Measurements from ENCODE around the gene ATG7.

Gene ATG7

GRCh38 chr3:11536936-11537612 lies 264.9 kb downstream of the ATG7 start:
- Histone ChIP-seq H3K4me3 (ENCODE audit: low read length) (no peak overlapping the region), H3K36me3 (ENCODE audit: control insufficient read depth, insufficient read depth, low read length) (no peaks in the 10 kb centered on the region), H3K27ac (ENCODE audit: low read depth, low read length) (no peak overlapping the region), H3K4me1 (ENCODE audit: control insufficient read depth, insufficient read depth, low read length) (peaks cover 4% of the 10 kb centered on the region), H3K27me3 (ENCODE audit: control insufficient read depth, insufficient read depth, low read length) (no peaks in the 10 kb centered on the region), H3K9ac (ENCODE audit: low read length) (no peak overlapping the region)

GRCh38 chr3:11538581-11538980 lies 266.4 kb downstream of the ATG7 start:
- H3K9ac ChIP-seq (ENCODE audit: low read length), result no peak overlapping the region
- H3K4me3 ChIP-seq (ENCODE audit: low read length), result no peak overlapping the region
- no peaks in the 10 kb centered on the region for H3K27me3 ChIP-seq (ENCODE audit: control insufficient read depth, insufficient read depth, low read length)
- peaks cover 4% of the 10 kb centered on the region for H3K4me1 ChIP-seq (ENCODE audit: control insufficient read depth, insufficient read depth, low read length)
- no peaks in the 10 kb centered on the region for H3K36me3 ChIP-seq (ENCODE audit: control insufficient read depth, insufficient read depth, low read length)
- no peak overlapping the region for H3K27ac ChIP-seq (ENCODE audit: low read depth, low read length)

- Histone ChIP-seq H3K9ac (ENCODE audit: low read length) (no peak overlapping the region), H3K4me1 (ENCODE audit: control insufficient read depth, insufficient read depth, low read length) (peaks cover 4% of the 10 kb centered on the region), H3K27ac (ENCODE audit: low read depth, low read length) (no peak overlapping the region), H3K36me3 (ENCODE audit: control insufficient read depth, insufficient read depth, low read length) (no peaks in the 10 kb centered on the region), H3K4me3 (ENCODE audit: low read length) (no peak overlapping the region), H3K27me3 (ENCODE audit: control insufficient read depth, insufficient read depth, low read length) (no peaks in the 10 kb centered on the region)
Measured at GRCh38 chr3:11539218-11539617, 267.0 kb downstream of the ATG7 start.

GRCh38 chr3:11539677-11540076 lies 267.5 kb downstream of the ATG7 start:
- Histone ChIP-seq H3K4me1 (ENCODE audit: control insufficient read depth, insufficient read depth, low read length) (peaks cover 4% of the 10 kb centered on the region), H3K36me3 (ENCODE audit: control insufficient read depth, insufficient read depth, low read length) (no peaks in the 10 kb centered on the region), H3K9ac (ENCODE audit: low read length) (no peak overlapping the region), H3K27ac (ENCODE audit: low read depth, low read length) (no peak overlapping the region), H3K4me3 (ENCODE audit: low read length) (no peak overlapping the region), H3K27me3 (ENCODE audit: control insufficient read depth, insufficient read depth, low read length) (no peaks in the 10 kb centered on the region)

- Histone ChIP-seq H3K4me3 (ENCODE audit: low read length) (no peak overlapping the region), H3K36me3 (ENCODE audit: control insufficient read depth, insufficient read depth, low read length) (no peaks in the 10 kb centered on the region), H3K27me3 (ENCODE audit: control insufficient read depth, insufficient read depth, low read length) (no peaks in the 10 kb centered on the region), H3K4me1 (ENCODE audit: control insufficient read depth, insufficient read depth, low read length) (peaks cover 4% of the 10 kb centered on the region), H3K27ac (ENCODE audit: low read depth, low read length) (no peak overlapping the region), H3K9ac (ENCODE audit: low read length) (no peak overlapping the region)
Measured at GRCh38 chr3:11541321-11542303, 269.4 kb downstream of the ATG7 start.

GRCh38 chr3:11542551-11542950 lies 270.4 kb downstream of the ATG7 start:
- Histone ChIP-seq H3K27ac (ENCODE audit: low read depth, low read length) (no peak overlapping the region), H3K9ac (ENCODE audit: low read length) (no peak overlapping the region), H3K4me3 (ENCODE audit: low read length) (no peak overlapping the region), H3K36me3 (ENCODE audit: control insufficient read depth, insufficient read depth, low read length) (no peaks in the 10 kb centered on the region), H3K27me3 (ENCODE audit: control insufficient read depth, insufficient read depth, low read length) (no peaks in the 10 kb centered on the region), H3K4me1 (ENCODE audit: control insufficient read depth, insufficient read depth, low read length) (peaks cover 4% of the 10 kb centered on the region)

- Histone ChIP-seq H3K27me3 (ENCODE audit: control insufficient read depth, insufficient read depth, low read length) (no peaks in the 10 kb centered on the region), H3K9ac (ENCODE audit: low read length) (no peak overlapping the region), H3K4me3 (ENCODE audit: low read length) (no peak overlapping the region), H3K36me3 (ENCODE audit: control insufficient read depth, insufficient read depth, low read length) (no peaks in the 10 kb centered on the region), H3K4me1 (ENCODE audit: control insufficient read depth, insufficient read depth, low read length) (peaks cover 4% of the 10 kb centered on the region), H3K27ac (ENCODE audit: low read depth, low read length) (no peak overlapping the region)
Measured at GRCh38 chr3:11543141-11543947, 271.1 kb downstream of the ATG7 start.

- no peak overlapping the region for H3K9ac ChIP-seq (ENCODE audit: low read length)
- no peak overlapping the region for H3K4me3 ChIP-seq (ENCODE audit: low read length)
- H3K36me3 ChIP-seq (ENCODE audit: control insufficient read depth, insufficient read depth, low read length), result no peaks in the 10 kb centered on the region
- no peaks in the 10 kb centered on the region for H3K27me3 ChIP-seq (ENCODE audit: control insufficient read depth, insufficient read depth, low read length)
- no peak overlapping the region for H3K27ac ChIP-seq (ENCODE audit: low read depth, low read length)
- H3K4me1 ChIP-seq (ENCODE audit: control insufficient read depth, insufficient read depth, low read length), result peaks cover 4% of the 10 kb centered on the region
Measured at GRCh38 chr3:11543948-11544387, 271.8 kb downstream of the ATG7 start.

GRCh38 chr3:11544412-11545181 lies 272.4 kb downstream of the ATG7 start:
- Histone ChIP-seq H3K36me3 (ENCODE audit: control insufficient read depth, insufficient read depth, low read length) (no peaks in the 10 kb centered on the region), H3K4me1 (ENCODE audit: control insufficient read depth, insufficient read depth, low read length) (peaks cover 4% of the 10 kb centered on the region), H3K9ac (ENCODE audit: low read length) (no peak overlapping the region), H3K4me3 (ENCODE audit: low read length) (no peak overlapping the region), H3K27me3 (ENCODE audit: control insufficient read depth, insufficient read depth, low read length) (no peaks in the 10 kb centered on the region), H3K27ac (ENCODE audit: low read depth, low read length) (no peak overlapping the region)

- Histone ChIP-seq H3K4me3 (ENCODE audit: low read length) (no peak overlapping the region), H3K27me3 (ENCODE audit: control insufficient read depth, insufficient read depth, low read length) (no peaks in the 10 kb centered on the region), H3K4me1 (ENCODE audit: control insufficient read depth, insufficient read depth, low read length) (peaks cover 4% of the 10 kb centered on the region), H3K27ac (ENCODE audit: low read depth, low read length) (no peak overlapping the region), H3K36me3 (ENCODE audit: control insufficient read depth, insufficient read depth, low read length) (no peaks in the 10 kb centered on the region), H3K9ac (ENCODE audit: low read length) (no peak overlapping the region)
Measured at GRCh38 chr3:11545186-11545851, 273.1 kb downstream of the ATG7 start.

- H3K9ac ChIP-seq (ENCODE audit: low read length), result no peak overlapping the region
- no peaks in the 10 kb centered on the region for H3K4me1 ChIP-seq (ENCODE audit: control insufficient read depth, insufficient read depth, low read length)
- H3K4me3 ChIP-seq (ENCODE audit: low read length), result no peak overlapping the region
- no peak overlapping the region for H3K27ac ChIP-seq (ENCODE audit: low read depth, low read length)
- no peaks in the 10 kb centered on the region for H3K36me3 ChIP-seq (ENCODE audit: control insufficient read depth, insufficient read depth, low read length)
- H3K27me3 ChIP-seq (ENCODE audit: control insufficient read depth, insufficient read depth, low read length), result no peaks in the 10 kb centered on the region
Measured at GRCh38 chr3:11546657-11547302, 274.6 kb downstream of the ATG7 start.

Data from rectal smooth muscle tissue (tissue), 1 donor.